NK-92 (cell line): Measurements from ENCODE around the gene SRCAP.
A peak's percentile ranks its signal among the peaks of the same experiment; 100 is the strongest.

ENCODE experiments used
- DNase-seq: peaks from one replicate; lab custom pipeline; 2025; ENCODE audit not compliant: unreplicated experiment; lab: John Stamatoyannopoulos, UW

Gene SRCAP

GRCh38 chr16:30755955-30756780 is 57.2 kb downstream of the SRCAP start:
- DNase-seq = no peak

GRCh38 chr16:30756781-30757100 is 57.8 kb downstream of the SRCAP start:
- no peak for DNase-seq

- DNase-seq = no peak
Measured at GRCh38 chr16:30757316-30757715, 58.3 kb downstream of the SRCAP start.

GRCh38 chr16:30758988-30759491 is 60.1 kb downstream of the SRCAP start:
- DNase-seq = no peak

- no peak for DNase-seq
Measured at GRCh38 chr16:30760001-30760559, 61.1 kb downstream of the SRCAP start.

GRCh38 chr16:30760577-30761426 is 61.8 kb downstream of the SRCAP start:
- no peak for DNase-seq

GRCh38 chr16:30761427-30761927 is 62.5 kb downstream of the SRCAP start:
- DNase-seq = no peak

- peak; percentile 59 for DNase-seq
Measured at GRCh38 chr16:30761928-30762902, 63.2 kb downstream of the SRCAP start, which contains the start of the genes CFAP119 and RNF40. Gene CFAP119, minus strand, starts transcription at chr16:30762062. Its CDS starts 314 bp downstream, at chr16:30761748. Gene RNF40, plus strand, starts transcription at chr16:30762322. Its CDS starts 224 bp downstream, at chr16:30762546.

- DNase-seq = no peak
Measured at GRCh38 chr16:30762991-30763725, 64.2 kb downstream of the SRCAP start.

- DNase-seq = no peak
Measured at GRCh38 chr16:30764086-30764485, 65.1 kb downstream of the SRCAP start.

- DNase-seq = no peak
Measured at GRCh38 chr16:30764816-30765465, 66.0 kb downstream of the SRCAP start.

- DNase-seq = no peak
Measured at GRCh38 chr16:30766206-30766932, 67.4 kb downstream of the SRCAP start.

GRCh38 chr16:30766933-30767284 is 67.9 kb downstream of the SRCAP start:
- no peak for DNase-seq

- DNase-seq = no peak
Measured at GRCh38 chr16:30767767-30768465, 68.9 kb downstream of the SRCAP start.

- DNase-seq = no peak
Measured at GRCh38 chr16:30768583-30769181, 69.7 kb downstream of the SRCAP start.

GRCh38 chr16:30769379-30770089 is 70.6 kb downstream of the SRCAP start:
- DNase-seq = no peak

GRCh38 chr16:30771726-30772125 is 72.8 kb downstream of the SRCAP start:
- DNase-seq = no peak
